ENCODE measurements around the gene SYTL1.

The SYTL1 gene

GRCh38 chr1:27402349-27402754 is 60.5 kb downstream of the SYTL1 start:
- H3K4me3 ChIP-seq (ENCODE audit: low read depth, low read length) = no peak overlapping the region
- DNase-seq (ENCODE audit: low read depth) = peak; percentile 71
- TF ChIP-seq MAX (IDR thresholded peaks at IDR 0.05; ENCODE audit: low read depth, low read length) = no peak
- peak; percentile 45 for TF ChIP-seq CTCF (IDR thresholded peaks at IDR 0.05; ENCODE audit: low read depth, low read length)
- TF ChIP-seq MYC (IDR thresholded peaks at IDR 0.05; ENCODE audit: low read depth, low read length) = no peak
- TF ChIP-seq POLR2A (IDR thresholded peaks at IDR 0.05; ENCODE audit: extremely low read depth, insufficient read length) = no peak

GRCh38 chr1:27403065-27403726 is 61.4 kb downstream of the SYTL1 start:
- DNase-seq (ENCODE audit: low read depth) = peak; percentile 91
- TF ChIP-seq POLR2A (IDR thresholded peaks at IDR 0.05; ENCODE audit: extremely low read depth, insufficient read length) = peak; percentile 23
- TF ChIP-seq MAX (IDR thresholded peaks at IDR 0.05; ENCODE audit: low read depth, low read length) = peak; percentile 53
- peak; percentile 29 for TF ChIP-seq CTCF (IDR thresholded peaks at IDR 0.05; ENCODE audit: low read depth, low read length)
- no peak for TF ChIP-seq MYC (IDR thresholded peaks at IDR 0.05; ENCODE audit: low read depth, low read length)
- H3K4me3 ChIP-seq (ENCODE audit: low read depth, low read length) = peak overlapping the region; percentile 13
